GM23248 (cell line): ENCODE results near the gene SLC1A2. TPM values are rescaled to one million over a fixed set of nuclear protein-coding genes. Genes with fewer than 3 reads are reported as not detected.

Source experiments
- DNase-seq: peaks from one replicate; pipeline ENCODE4 v3.0.0-alpha.2; 2015
- H2AFZ ChIP-seq: fragments of 200-600 bp; sonication (generic); 2 replicates; pipeline ENCODE4 v1.6.1; 2016; ENCODE audit warnings: antibody characterized with exemption
- H3F3A ChIP-seq: fragments of 200-600 bp; sonication (generic); 2 replicates; pipeline ENCODE4 v1.6.1; 2016; ENCODE audit warnings: mild to moderate bottlenecking, antibody characterized with exemption, mixed run types; ENCODE audit not compliant: insufficient read depth
- H3K27ac ChIP-seq: fragments of 200-600 bp; sonication (generic); 2 replicates; pipeline ENCODE4 v1.5.1; 2016; ENCODE audit warnings: mild to moderate bottlenecking
- H3K27me3 ChIP-seq: fragments of 200-600 bp; sonication (generic); replicated peaks from 2 replicates; pipeline ENCODE4 v1.6.1; 2016; ENCODE audit warnings: mild to moderate bottlenecking; ENCODE audit not compliant: insufficient read depth
- H3K36me3 ChIP-seq: fragments of 200-600 bp; sonication (generic); 2 replicates; pipeline ENCODE4 v1.6.1; 2016; ENCODE audit warnings: low read depth, mild to moderate bottlenecking
- H3K4me1 ChIP-seq: fragments of 200-600 bp; sonication (generic); 2 replicates; pipeline ENCODE4 v1.6.1; 2016; ENCODE audit warnings: mild to moderate bottlenecking; ENCODE audit not compliant: insufficient read depth
- H3K4me2 ChIP-seq: fragments of 200-600 bp; sonication (generic); one replicate; pipeline ENCODE4 v1.6.1; 2016; ENCODE audit warnings: mild to moderate bottlenecking; ENCODE audit not compliant: unreplicated experiment
- H3K4me3 ChIP-seq: fragments of 200-600 bp; sonication (generic); 2 replicates; pipeline ENCODE4 v1.5.1; 2016; ENCODE audit warnings: mild to moderate bottlenecking
- H3K79me2 ChIP-seq: fragments of 200-600 bp; sonication (generic); 2 replicates; pipeline ENCODE4 v1.6.1; 2016; ENCODE audit warnings: mild to moderate bottlenecking; ENCODE audit not compliant: insufficient read depth
- H3K9ac ChIP-seq: fragments of 200-600 bp; sonication (generic); 2 replicates; pipeline ENCODE4 v1.6.1; 2016; ENCODE audit warnings: mild to moderate bottlenecking
- H3K9me2 ChIP-seq: fragments of 200-600 bp; sonication (generic); 2 replicates; pipeline ENCODE4 v1.6.1; 2016; ENCODE audit warnings: mixed run types, mild to moderate bottlenecking, moderate library complexity; ENCODE audit not compliant: insufficient read depth
- H3K9me3 ChIP-seq: fragments of 200-600 bp; sonication (generic); one replicate; pipeline ENCODE4 v1.6.1; 2017; ENCODE audit warnings: low read depth
- H4K20me1 ChIP-seq: fragments of 200-600 bp; sonication (generic); 2 replicates; pipeline ENCODE4 v1.6.0; 2016; ENCODE audit not compliant: insufficient read depth
- EZH2 ChIP-seq: fragments of 200-600 bp; sonication (generic); IDR thresholded peaks from 2 replicates; pipeline ENCODE4 v1.6.1; 2018; ENCODE audit warnings: antibody characterized with exemption, mild to moderate bottlenecking; ENCODE audit not compliant: insufficient read depth, poor library complexity, severe bottlenecking
- EZH2phosphoT487 ChIP-seq: fragments of 200-600 bp; sonication (generic); IDR thresholded peaks from 2 replicates; pipeline ENCODE4 v1.6.1; 2018; ENCODE audit warnings: antibody characterized with exemption, moderate library complexity, mild to moderate bottlenecking, low read depth; ENCODE audit not compliant: insufficient read depth
- WGBS, 2 experiments: methylation state at CpG; one replicate each; pipeline ENCODE4 v1.1.6; 2015 to 2017; ENCODE audit warnings: low lambda C conversion rate in 2 of 2, low coverage in 1 of 2; ENCODE audit errors: missing lambda C conversion rate in 2 of 2; 5-methylcytosine and 5-hydroxymethylcytosine counted together
- in situ Hi-C: fragments of 300-500 bp; cut with MboI; formaldehyde crosslinking; loops from 2 replicates; pipeline ENCODE4 v1.15.0; 2020
- polyA plus RNA-seq: library from polyadenylated mRNA; unstranded; fragments of >200 nt; fragmentation: Nextera tagmentation; extraction: Ambion mirVana; gene quantifications from 2 replicates; pipeline ENCODE4 v1.2.1, GENCODE V29; 2016
- total RNA-seq: library from RNA; depleted of rRNA; stranded (reverse); fragments of >200 nt; shearing (Covaris generic); gene quantifications from 2 replicates; pipeline ENCODE4 v1.2.3, GENCODE V29; 2014

Gene SLC1A2
- total and polyA plus RNA-seq, 2 experiments from 2014 or later = 0.88 to 1.2 TPM

DNA sequence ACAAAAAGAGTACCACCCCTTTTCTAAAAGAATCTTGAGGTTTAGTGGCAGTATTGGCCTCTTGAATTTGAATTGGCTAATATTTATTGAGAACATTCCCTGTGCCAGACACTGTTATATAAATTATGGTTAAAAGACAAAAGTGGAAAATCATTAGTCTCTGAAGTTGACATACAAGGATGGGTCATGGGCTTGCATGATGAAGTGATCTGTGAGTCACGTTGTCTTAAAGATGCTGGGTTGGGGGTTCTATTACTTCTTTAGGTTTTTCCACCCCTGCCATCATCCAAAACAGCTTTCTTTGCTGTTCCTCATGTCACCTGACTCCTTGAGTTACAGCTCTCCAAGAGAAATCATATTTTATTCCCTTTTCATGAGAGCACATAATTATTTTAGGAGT, 195.4 kb downstream of the SLC1A2 start:
- peaks cover 95% of the 10 kb centered on the region for H3F3A ChIP-seq
- 91 to 97% methylated on average over 1 of the region's 1 CpG for WGBS, 2 experiments
- H3K4me3 ChIP-seq = no peak overlapping the region
- peaks cover 40% of the 10 kb centered on the region for H3K4me1 ChIP-seq
- no peak overlapping the region for H2AFZ ChIP-seq
- no peak overlapping the region for H3K4me2 ChIP-seq
- H3K9ac ChIP-seq = peak overlapping the region; percentile 53
- 0 out of 2 replicates have a peak, but pooled peaks cover 7% of the 10 kb centered on the region for H3K79me2 ChIP-seq
- no peak for TF ChIP-seq EZH2
- TF ChIP-seq EZH2phosphoT487 = no peak
- peak overlapping the region; percentile 74 for H3K27ac ChIP-seq
- DNase-seq = no peak
- no peaks in the 10 kb centered on the region for H4K20me1 ChIP-seq
- H3K36me3 ChIP-seq = peaks cover 94% of the 10 kb centered on the region
- no peaks in the 10 kb centered on the region for H3K9me2 ChIP-seq
- no peaks in the 10 kb centered on the region for H3K27me3 ChIP-seq
- in situ Hi-C loops = no loop called here
- H3K9me3 ChIP-seq = no peaks in the 10 kb centered on the region

DNA sequence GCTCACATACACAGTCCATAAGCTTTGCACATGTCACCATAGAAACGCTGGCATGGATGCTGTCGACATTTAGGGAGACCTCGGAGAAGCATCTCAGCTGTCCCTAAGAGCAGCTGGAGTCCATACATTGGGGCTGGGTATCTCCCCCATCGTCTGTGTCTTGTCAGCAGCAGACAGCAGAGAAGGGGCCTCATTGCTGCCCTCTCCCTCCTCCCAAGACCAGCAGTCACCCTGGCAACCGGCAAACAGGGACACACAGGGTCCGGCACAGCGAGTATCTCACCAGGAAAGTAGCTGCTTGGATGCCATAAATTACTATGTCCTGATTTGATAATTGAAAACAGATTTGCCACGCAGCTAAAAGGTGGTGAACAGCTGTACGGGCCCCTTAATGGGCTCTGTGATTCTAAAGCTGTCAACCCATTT, 196.0 kb downstream of the SLC1A2 start:
- Histone ChIP-seq H3K9ac (peak overlapping the region; percentile 53), H3K9me3 (no peaks in the 10 kb centered on the region), H3K9me2 (no peaks in the 10 kb centered on the region), H3F3A (peaks cover 95% of the 10 kb centered on the region), H2AFZ (no peak overlapping the region), H3K4me2 (no peak overlapping the region), H3K79me2 (0 out of 2 replicates have a peak, but pooled peaks cover 7% of the 10 kb centered on the region), H3K4me3 (no peak overlapping the region), H3K4me1 (peaks cover 46% of the 10 kb centered on the region), H3K36me3 (peaks cover 92% of the 10 kb centered on the region), H3K27me3 (no peaks in the 10 kb centered on the region), H3K27ac (peak overlapping the region; percentile 74), H4K20me1 (no peaks in the 10 kb centered on the region)
- DNase-seq = peak; percentile 67
- in situ Hi-C loops = no loop called here
- TF ChIP-seq EZH2phosphoT487 (no peak), EZH2 (no peak)
- 20 to 31% methylated on average over 9 of the region's 9 CpGs for WGBS, 2 experiments

DNA sequence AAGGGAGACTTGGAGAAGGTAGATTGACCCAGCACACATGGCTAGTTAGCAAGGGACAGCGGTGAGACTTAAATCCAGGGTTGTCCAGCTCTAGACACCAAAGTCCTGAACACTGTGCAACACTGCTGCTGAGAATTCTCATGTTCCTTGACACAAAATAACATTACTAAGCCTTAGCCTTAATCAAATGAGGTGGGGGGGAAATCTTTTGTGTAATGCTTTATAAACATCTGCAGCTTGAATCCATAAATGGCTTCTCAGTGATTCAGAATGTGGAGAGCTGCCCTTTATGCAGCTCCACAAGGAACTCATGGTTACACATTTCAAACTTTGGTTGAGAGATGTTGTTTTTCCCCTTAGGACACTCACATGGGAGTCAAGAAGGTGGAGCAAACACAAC, 200.4 kb downstream of the SLC1A2 start:
- peak; percentile 84 for DNase-seq
- H3K79me2 ChIP-seq = peaks cover 10% of the 10 kb centered on the region; the same call in 1 of the 2 replicates
- WGBS, 2 experiments = 52 to 63% methylated on average over 1 of the region's 1 CpG
- peak overlapping the region; percentile 97 for H3K27ac ChIP-seq
- no peaks in the 10 kb centered on the region for H3K9me3 ChIP-seq
- TF ChIP-seq EZH2 = no peak
- TF ChIP-seq EZH2phosphoT487 = no peak
- no peaks in the 10 kb centered on the region for H4K20me1 ChIP-seq
- no peak overlapping the region for H3K4me3 ChIP-seq
- H3K36me3 ChIP-seq = peaks cover 75% of the 10 kb centered on the region
- H2AFZ ChIP-seq = no peak overlapping the region
- H3K9ac ChIP-seq = peak overlapping the region; percentile 33; the same call in 1 of the 2 replicates
- peaks cover 67% of the 10 kb centered on the region for H3K4me1 ChIP-seq
- H3F3A ChIP-seq = peaks cover 90% of the 10 kb centered on the region
- no peaks in the 10 kb centered on the region for H3K27me3 ChIP-seq
- in situ Hi-C loops = no loop called here
- no peak overlapping the region for H3K4me2 ChIP-seq
- no peaks in the 10 kb centered on the region for H3K9me2 ChIP-seq

DNA sequence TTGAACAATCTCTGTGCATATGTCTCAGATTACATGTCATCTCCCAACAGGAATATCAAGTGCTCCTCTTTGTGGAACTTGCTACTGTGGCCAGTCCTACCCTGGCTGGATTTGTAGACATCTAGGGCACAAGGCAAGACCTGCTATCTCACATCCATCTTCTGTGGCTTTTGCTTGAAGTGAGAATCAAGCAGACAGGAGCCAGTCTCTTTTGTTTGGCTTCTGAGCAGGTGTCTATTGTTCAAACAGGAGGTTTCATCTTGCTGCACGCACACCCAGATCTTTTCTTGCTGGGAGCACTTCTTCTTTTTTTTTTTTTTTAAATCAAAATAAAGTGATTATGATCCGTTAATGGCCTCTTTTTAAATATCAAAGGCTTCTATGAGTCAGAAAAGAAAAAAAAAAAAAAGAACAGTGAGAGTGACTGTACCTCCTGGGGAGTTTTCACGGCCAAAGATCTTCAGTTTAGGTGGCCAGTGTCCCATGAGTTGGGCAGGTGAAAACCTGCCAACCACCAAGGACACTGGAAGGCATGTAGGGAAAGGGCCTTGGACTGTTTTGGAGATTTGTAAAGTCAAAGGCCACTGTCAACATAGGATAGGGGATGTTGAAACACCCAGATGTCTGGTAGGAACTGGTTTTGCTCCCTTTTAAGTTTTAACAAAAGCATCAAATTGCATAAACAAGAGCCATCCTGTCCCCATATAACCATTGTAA, 202.2 kb downstream of the SLC1A2 start:
- Histone ChIP-seq H3F3A (peaks cover 93% of the 10 kb centered on the region), H3K4me2 (no peak overlapping the region), H4K20me1 (no peaks in the 10 kb centered on the region), H3K79me2 (peaks cover 21% of the 10 kb centered on the region), H3K9me3 (no peaks in the 10 kb centered on the region), H2AFZ (no peak overlapping the region), H3K27me3 (no peaks in the 10 kb centered on the region), H3K9ac (no peak overlapping the region), H3K9me2 (no peaks in the 10 kb centered on the region), H3K36me3 (peaks cover 63% of the 10 kb centered on the region), H3K4me1 (peaks cover 70% of the 10 kb centered on the region), H3K27ac (peak overlapping the region; percentile 97), H3K4me3 (no peak overlapping the region)
- DNase-seq = peak; percentile 40
- in situ Hi-C loops = no loop called here
- 59 to 70% methylated on average over 3 of the region's 3 CpGs for WGBS, 2 experiments
- TF ChIP-seq EZH2 = no peak
- TF ChIP-seq EZH2phosphoT487 = no peak

DNA sequence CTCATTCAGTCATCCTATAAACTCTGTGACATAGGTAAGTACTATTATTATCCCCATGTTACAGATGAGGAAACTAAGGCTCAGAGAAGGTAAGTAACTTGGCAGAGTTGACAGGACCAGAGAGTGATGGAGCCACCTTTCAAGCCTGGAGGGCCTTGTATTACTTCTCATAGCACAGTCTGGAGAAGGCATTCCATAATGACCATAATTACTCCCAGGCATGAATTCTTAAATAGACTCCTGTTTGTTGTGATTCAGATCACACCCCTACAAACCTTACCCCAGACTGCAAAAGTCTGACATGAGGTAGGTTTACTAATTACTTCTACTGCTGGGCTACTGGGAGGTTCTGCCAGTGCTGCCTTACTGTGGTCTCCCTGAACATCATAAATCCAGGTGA, 203.4 kb downstream of the SLC1A2 start:
- no peak for TF ChIP-seq EZH2
- TF ChIP-seq EZH2phosphoT487 = no peak
- no peaks in the 10 kb centered on the region for H3K9me3 ChIP-seq
- in situ Hi-C loops = no loop called here
- peaks cover 33% of the 10 kb centered on the region for H3K79me2 ChIP-seq
- H3K9ac ChIP-seq = peak overlapping the region; percentile 65
- H3K27me3 ChIP-seq = no peaks in the 10 kb centered on the region
- no peaks in the 10 kb centered on the region for H4K20me1 ChIP-seq
- H3F3A ChIP-seq = peaks cover 93% of the 10 kb centered on the region
- H3K4me2 ChIP-seq = no peak overlapping the region
- no peaks in the 10 kb centered on the region for H3K9me2 ChIP-seq
- no peak overlapping the region for H2AFZ ChIP-seq
- peak overlapping the region; percentile 97 for H3K27ac ChIP-seq
- H3K36me3 ChIP-seq = peaks cover 59% of the 10 kb centered on the region
- peak; percentile 27 for DNase-seq
- no peak overlapping the region for H3K4me3 ChIP-seq
- peaks cover 73% of the 10 kb centered on the region for H3K4me1 ChIP-seq
